ENCODE measurements around the gene MSRB2.

MSRB2 gene

DNA sequence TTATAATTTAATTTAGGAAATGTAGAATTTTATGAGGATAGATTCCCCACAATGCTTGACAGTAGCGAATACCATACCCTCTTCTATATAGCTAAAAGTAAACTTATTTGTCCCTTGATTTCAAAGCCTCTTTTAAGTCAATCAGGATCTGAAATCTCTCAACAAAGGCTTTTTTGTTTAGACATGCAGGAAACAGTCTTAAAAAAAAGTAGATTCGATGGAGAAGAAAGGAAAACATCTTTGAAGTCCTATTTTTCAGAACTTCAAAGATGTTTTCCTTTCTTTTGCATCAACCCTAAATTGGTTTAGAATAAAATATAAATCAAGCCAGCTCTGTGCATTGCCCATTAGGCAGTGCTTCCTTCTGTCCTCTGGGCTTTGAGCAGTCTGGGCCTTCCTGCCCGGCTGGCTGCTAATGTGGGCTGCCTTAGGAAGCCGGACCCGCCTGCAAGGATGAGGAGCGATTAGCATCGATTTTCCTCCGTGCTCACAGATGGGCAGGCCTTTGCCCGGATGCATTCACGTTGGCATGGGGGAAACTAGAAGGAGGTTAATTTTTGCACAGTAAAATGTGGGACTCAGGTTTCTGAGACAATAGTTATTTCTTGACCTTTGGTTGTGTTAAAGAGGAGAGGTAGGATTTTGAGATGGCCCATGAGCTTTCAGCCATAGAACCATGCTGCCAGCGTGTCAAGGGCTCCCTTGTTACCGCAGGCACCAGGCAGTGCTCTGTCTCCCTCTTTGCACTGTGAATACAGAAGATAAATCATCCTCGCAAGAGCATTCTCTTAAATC lies 15.5 kb downstream of the MSRB2 start:
- no peak overlapping the region for H3K4me3 ChIP-seq (ENCODE audit: low read depth, low read length)

DNA sequence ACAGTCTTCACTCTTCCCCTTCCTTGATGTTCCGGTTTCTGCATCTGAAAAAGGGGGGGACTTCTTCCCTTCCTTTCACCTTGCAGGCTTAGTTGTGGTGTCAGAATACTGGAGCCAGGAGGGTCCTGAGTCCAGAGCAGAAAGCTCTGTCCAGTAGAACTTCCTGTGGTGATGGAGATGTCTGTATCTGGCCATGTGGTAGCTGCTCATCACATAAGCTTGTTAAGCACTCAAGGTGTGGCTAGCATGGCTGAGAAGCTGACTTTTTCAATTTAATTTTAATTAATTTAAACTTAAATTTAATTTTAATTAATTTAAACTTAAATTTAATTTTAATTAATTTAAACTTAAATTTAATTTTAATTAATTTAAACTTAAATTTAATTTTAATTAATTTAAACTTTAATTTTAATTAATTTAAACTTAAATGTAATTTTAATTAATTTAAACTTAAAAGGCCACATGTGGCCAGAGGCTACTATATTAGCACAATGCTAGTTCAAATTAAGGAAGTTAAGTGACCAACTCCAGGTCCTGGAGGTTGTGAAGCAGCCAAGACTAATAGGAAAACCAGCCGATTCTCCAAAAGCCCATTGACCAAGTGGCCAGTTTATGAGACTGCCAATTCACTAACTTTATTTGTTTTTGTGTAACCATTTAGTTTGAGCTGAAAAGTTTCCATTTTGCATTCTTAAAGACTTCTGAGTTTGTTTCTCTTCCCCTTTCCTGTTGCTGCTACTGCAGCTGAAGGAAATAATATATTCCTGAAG lies 16.3 kb downstream of the MSRB2 start:
- H3K4me3 ChIP-seq (ENCODE audit: low read depth, low read length): no peak overlapping the region

DNA sequence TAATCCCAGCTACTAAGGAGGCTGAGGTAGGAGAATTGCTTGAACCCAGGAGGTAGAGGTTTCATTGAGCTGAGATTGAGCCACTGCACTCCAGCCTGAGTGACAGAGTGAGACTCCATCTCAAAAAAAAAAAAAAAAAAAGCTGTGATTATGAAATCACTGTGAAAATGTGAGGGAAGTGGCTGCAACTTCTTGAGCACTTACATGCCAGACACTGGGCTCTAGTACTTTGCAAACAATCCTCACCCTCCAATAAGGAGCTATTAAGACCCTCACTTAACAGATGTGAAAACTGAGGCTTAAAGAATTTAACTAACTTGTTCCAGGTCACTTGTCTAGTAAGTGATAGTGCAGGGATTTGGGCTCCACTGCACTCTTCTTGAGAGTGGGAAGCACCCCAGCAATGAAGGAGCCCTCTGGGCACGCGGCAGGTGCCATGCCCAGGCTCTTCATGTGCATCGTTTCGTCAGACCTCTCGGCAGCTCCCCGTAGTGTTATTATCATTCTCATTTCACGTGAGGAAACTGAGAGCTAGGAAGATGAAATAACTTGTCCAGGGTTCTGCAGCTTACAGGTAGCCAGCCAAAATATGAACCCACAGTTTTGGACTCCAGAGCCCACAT lies 19.0 kb downstream of the MSRB2 start:
- no peak overlapping the region for H3K4me3 ChIP-seq (ENCODE audit: low read depth, low read length)

DNA sequence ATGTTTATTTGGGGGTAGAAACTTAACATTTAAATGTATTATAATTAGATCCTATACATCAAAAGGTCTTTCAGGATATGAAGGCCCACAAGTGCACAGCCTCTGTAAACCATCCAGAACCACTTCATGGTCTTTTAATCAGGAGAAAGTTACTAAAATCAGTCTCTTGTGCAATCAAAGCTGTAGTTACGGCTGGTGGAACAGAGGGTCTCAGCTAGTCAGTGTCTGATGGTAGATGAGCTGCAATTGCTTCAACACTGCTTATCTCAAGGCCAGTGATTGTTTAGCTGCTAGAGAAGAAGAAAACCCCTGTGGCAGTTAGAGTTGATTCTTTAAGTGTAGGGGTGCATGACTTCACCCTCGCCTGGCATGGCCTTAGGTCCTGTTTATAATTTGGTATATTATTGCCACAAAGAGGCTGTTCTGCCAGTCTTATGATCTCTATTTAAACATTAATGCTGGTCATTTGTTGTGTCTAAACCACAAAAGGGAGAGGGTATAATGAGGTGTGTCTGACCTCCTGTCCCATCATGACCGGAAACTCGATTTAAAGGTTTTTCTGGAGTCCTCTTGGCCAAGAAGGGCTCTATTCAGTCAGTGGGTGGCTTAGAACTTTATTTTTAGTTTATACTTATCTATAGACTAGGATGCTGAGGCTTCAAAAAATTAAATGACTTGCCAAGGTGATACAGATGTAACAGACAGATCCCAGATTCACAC lies 21.3 kb downstream of the MSRB2 start:
- H3K4me3 ChIP-seq (ENCODE audit: low read depth, low read length): no peak overlapping the region

DNA sequence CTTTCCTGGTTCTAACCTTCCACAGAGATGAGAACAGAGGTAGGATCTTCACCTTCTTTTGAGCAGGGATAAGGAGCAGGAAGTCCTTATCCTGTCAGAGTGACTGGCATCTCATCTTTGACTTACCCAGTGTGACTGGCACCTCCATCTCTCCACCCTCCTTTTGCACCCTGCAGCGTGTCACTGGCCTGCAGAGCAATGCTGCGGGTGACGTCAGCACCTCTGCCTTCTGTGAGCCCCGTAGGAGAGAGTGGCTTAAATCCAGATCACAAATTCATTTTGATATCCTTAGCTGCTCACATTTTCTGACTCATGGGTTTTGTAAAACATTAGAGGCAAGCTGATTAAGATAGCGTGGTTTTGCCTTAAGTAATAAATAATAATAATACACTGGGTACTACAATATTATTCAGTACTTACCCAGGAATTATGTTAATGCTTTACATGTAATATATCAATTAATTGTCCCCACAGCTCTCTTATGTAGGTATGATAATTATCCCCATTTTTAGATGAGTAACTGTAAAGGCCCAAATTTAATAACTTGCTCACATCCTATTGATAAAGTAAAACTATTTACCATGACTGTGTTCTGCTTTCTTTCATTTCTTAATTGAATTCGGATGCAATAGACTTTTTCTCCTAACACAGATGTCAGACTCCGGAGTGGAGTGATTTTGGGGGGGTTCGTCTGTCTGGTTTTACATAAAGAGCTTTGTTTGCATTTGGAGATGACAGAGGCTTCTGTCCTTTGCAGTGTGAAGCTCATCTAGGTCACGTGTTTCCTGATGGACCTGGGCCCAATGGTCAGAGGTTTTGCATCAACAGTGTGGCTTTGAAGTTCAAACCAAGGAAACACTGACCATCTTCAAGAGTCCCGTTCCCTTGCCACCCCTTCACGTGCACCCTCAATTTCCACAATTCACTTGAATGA lies 24.9 kb downstream of the MSRB2 start:
- H3K4me3 ChIP-seq (ENCODE audit: low read depth, low read length): no peak overlapping the region

DNA sequence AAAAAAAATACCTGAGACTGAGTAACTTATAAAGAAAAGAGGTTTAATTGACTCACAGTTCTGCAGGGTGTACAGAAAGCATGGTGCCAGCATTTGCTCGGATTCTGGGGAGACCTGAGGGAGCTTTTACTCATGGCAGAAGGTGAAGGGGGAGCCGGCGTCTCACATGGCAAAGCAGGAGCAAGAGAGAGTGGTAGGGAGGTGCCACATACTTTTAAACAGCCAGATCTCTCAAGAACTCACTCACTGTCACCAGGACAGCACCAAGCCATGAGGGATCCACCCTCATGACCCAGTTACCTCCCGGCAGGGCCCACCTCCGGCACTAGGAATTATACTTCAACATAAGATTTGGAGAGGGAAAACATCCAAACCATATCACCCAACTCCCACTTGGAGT lies 25.8 kb downstream of the MSRB2 start:
- no peak overlapping the region for H3K4me3 ChIP-seq (ENCODE audit: low read depth, low read length)

DNA sequence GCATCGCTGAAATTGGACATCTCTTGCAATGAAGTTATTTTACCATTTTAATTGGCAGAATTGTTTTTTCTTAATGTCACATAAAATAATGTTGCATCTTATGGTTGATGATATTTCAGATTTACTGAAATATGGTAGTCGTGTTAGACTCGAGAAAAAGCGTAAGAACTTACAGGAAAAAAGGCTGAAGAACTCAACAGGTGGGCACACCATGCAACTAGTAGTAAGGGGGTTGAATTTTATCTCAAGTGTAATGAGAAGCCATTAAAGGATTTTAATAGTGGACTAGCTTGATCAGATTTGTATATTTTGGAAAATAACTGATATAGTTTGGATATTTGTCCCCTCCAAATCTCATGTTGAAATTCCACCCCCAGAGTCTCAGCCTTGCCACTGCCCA lies 41.1 kb downstream of the MSRB2 start:
- no peak overlapping the region for H3K4me3 ChIP-seq (ENCODE audit: low read depth, low read length)

DNA sequence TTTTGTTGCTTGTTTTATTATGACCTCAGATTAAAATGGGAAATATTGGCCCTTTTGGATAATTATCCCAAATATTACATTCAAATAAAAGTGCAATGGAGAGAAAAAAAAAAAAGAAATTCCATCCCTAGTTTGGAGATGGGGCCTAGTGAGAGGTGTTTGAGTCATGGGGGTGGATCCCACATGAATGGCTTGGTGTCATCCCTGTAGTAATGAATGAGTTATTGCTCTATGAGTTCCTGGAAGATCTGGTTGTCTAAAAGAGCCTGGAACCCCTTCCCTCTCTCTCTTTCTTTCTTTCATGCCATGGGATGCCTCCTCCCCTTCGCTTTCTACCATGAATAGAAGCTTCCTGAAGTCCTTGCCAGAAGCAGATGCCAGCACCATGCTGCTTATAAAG lies 44.3 kb downstream of the MSRB2 start:
- H3K4me3 ChIP-seq (ENCODE audit: low read depth, low read length): no peak overlapping the region

DNA sequence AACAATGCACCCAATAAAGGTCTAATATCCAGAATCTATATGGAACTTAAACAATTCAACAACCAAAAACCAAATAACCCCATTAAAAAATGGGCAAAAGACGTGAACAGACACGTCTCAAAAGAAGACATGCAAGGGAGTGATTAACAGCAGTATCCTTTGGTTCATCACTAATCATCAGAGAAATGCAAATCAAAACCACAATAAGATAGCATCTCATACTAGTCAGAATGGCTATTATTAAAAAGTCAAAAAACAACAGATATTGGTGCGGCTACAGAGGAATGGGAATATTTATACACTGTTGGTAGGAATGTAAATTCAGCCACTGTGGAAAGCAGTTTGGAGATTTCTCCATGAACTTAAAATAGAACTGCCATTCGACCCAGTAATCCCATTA lies 46.6 kb downstream of the MSRB2 start:
- H3K4me3 ChIP-seq (ENCODE audit: low read depth, low read length): no peak overlapping the region

DNA sequence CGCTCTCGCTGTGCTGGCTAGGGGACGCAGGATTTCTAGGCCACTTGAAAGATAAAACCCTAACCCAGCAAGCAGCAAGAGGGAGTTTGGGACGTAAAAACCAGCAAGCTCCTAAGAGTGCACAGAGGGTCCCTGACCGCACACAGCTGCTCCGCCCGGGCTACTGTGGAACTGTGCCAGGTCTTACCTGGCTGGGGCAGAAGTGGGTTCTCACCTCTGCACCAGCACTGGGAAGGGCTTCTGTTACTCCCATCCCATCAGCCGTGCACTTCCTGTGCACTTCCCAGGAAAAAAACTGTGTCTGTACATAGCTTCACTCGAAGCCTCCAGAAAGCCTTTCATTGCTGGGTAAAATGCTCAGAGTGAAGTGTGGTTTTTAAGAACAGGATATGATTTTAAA lies 50.9 kb downstream of the MSRB2 start:
- H3K4me3 ChIP-seq (ENCODE audit: low read depth, low read length): no peak overlapping the region

DNA sequence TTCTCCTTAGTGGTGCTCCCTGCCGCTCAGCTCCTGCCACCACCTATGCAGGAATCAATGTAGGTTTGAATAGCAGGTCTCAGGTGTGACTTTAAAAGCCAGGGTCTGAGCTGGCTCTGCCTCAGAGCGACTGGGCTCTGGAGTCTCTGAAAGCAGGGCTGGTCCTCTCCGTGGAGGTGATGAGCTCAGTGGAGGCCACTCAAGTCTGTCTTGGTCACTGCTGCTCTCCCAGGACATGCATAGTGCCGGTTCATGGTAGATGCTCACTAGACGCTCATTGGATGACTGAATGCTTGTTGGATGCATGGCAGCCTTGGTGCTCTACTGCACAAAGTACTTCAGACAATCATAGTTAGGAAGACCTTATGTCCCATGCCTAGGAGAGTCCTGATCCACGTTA lies 51.7 kb downstream of the MSRB2 start:
- no peak overlapping the region for H3K4me3 ChIP-seq (ENCODE audit: low read depth, low read length)

DNA sequence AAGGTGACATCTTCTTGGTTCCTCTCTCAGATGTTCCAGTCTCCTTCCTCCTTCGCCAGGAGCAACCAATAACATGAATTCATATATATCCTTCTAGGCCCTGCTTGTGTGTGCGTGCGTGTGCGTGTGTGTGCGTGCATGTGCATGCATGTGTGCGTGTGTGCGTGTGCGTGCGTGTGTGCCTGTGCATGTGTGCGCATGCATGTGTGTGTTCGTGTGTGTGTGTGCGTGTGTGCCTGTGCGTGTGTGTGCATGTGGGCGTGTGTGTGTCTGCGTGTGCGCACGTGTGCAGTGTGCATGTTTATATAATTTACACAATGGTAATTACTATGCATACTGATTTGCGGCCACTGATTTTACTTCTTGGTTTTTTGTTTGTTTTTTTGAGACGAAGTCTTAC lies 52.8 kb downstream of the MSRB2 start:
- no peak overlapping the region for H3K4me3 ChIP-seq (ENCODE audit: low read depth, low read length)

DNA sequence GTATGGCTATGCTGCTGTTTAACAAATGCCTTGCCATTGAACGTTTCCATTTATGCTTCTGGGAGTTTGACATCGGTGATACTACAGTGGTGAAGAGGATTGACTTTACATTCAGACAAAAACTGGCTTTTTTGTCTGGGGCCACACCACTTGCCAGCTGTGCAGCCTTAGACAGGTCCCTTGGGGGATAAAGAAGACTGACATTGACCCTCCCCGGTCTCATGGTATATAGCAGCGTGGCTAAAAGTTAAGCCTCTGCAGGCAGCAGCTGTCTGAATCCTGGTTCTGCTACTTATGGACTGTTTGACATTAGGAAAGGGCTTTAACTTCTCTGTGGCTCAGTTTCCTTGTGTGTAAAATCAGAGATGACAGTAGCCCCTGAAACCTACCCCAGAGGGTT lies 54.7 kb downstream of the MSRB2 start:
- H3K4me3 ChIP-seq (ENCODE audit: low read depth, low read length): no peak overlapping the region

DNA sequence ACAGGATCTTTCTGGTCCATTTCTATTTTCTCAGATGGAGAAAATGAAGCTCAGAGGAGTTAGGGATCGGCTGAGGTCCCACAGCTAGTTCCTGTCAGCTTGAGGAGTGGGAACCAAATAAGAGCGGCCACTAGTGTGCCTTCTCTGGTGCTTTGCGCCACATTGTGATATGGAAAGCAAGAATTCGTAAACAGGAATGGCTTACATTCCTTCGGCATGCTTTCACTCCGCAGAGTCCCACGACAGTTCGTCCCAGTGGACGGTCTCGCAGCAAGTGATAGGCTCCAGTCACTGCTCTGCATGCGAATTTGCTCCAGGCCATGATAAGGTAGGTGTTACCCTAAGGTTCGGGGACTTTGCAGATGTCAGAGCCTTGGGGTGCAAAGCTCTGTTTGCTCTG lies 55.2 kb downstream of the MSRB2 start:
- no peak overlapping the region for H3K4me3 ChIP-seq (ENCODE audit: low read depth, low read length)

DNA sequence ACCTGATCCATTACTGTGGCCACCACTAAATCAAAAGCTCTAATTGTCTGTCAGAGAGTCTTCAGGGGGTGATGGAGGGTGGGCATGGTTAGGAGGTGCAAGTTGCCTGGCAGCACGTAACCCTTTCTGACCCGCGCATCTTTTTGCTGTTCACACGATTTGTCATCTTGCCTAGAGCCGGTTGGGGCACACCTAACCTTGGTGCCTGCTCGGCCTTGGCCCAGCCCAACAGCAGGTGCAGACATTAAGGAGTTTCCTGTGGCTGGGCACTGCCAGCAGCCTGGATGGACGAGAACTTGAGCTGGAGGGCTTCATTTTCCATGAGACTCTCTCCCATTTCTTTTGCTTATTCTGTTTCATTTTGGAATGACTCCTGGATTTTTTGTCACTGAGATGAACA lies 55.7 kb downstream of the MSRB2 start:
- no peak overlapping the region for H3K4me3 ChIP-seq (ENCODE audit: low read depth, low read length)

DNA sequence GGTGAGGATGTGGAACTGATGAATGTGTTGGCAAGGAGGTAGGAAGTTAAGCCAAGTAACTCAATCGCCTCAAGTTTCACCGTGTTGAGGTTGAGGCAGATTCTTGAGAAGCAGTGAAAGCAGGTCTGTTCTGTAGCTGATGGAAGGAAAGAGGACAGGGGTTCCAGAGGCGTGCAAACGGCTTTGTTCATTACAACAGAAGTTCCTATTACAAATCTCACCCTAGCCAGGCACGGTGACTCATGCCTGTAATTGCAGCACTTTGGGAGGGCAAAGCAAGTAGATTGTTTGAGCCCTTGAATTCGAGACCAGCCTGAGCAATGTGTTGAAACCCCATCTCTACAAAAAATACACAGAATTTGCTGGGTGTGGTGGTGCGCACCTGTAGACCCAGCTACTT lies 59.8 kb downstream of the MSRB2 start:
- H3K4me3 ChIP-seq (ENCODE audit: low read depth, low read length): no peak overlapping the region

DNA sequence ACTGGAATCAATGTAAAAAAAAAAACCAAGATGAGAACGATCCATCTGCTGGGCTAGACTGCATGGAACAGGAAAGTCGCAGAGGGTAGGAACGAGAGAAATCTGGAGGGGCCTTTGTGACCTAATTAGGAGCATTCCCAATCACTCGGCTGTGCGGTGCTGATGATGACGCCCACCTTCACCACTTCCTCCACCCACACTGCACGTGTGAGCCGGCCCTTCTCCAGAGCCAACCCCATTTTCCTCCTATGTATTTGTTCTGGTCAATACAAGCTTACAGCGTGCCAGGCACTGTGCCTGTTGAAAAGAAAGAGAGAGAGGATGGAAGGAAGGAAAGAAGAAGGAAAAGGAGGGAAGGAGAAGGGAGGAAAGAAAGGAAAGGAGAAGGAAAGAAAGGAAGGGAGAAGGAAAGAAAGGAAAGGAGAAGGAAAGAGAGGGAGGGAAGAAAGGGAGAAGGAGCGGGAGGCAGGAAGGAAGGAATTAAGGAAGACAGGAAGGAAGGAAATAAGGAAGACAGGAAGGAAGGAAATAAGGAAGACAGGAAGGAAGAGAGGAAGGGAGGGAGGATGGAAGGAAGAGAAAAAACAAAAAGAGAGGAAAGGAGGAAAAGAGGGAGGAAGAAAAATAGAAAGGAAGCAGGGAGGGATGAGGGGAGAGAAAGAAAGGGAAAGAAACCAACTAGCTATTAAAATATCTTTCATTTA lies 61.2 kb downstream of the MSRB2 start:
- no peak overlapping the region for H3K4me3 ChIP-seq (ENCODE audit: low read depth, low read length)

DNA sequence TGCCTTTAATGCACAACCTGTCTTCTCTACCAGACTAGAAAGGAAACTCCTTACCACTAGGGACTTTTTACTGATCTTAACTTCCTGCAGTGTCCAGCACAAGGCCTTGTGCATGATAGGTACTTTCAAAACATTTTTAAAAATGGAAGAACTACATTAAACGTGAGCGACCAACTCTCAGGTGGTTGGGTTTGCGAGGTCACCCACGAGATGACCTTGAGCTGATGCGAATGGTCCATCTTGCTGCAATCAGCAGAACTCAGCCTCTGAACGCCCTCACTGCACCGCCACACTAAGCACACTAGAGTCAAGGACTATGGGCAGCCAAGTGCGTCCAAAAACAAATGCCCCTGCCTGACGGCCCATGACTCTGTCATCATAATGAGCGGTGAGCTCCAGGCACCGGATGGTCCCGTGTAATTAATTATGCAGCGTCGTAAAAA lies 61.9 kb downstream of the MSRB2 start:
- no peak overlapping the region for H3K4me3 ChIP-seq (ENCODE audit: low read depth, low read length)

DNA sequence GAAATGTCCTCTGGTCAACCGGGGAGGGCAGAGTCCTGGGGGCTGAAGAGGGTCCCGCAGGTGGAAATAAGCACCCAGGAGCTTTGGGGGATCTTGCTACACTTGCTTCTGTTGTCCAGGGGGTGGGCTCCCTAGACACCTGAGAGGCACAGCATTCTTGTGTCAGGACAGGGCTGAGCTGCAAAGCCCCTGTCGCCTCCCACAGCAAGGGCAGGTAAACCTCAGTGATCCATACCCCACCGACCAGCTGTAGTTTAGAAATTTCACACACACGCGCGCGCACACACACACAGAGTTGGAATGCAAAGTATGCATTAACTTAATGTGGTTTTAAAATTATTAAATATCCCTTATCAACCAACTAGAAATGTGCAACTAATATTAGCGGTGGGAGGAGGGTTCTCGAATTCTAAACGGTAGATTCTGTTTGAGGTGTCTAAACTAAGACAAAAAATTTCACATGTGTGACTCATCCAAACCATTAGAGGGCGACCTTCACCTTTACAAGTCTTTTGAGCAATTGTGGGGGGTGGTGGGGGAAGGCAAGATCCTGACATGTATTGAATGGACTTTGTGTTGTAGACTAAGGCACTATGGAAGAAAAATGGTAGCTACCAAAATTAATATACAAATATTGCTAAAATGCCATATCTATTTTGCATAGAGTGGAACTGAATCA lies 62.5 kb downstream of the MSRB2 start:
- H3K4me3 ChIP-seq (ENCODE audit: low read depth, low read length): peak overlapping the region; percentile 8

Measured in iPS-11a (cell line).